Measurements from ENCODE around the gene DLGAP1. TPM values are rescaled to one million over a fixed set of nuclear protein-coding genes. Genes with fewer than 3 reads are reported as not detected.

Gene DLGAP1
- total RNA-seq, 4 donors from 2014 or later: 0.13 to 6.2 (median 0.53) TPM

DNA sequence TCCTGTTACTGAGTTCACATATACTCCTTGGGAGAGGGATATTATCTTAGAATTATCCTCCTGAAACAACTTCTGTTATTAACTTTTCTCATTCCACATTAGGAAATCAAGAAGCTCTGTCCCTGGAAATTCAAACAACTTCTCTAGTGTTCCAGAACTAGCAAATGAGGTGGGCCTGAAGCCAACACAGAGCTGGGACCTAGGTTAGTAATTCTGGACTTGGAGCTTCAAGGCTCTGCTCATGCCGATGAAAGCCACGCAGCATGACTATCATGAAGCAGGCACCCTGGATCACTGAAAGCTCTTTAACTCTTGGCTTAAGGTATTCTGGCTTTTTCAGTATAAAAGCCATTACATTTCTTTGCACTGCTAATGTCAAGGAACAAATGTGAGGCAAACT lies 762.4 kb downstream of the DLGAP1 start:
- intact Hi-C loops (cut with DNase I; ENCODE audit: low total_unique reads): no loop called here
- DNase-seq (no peak), ATAC-seq (no peak)
- H3K4me3 ChIP-seq: no peak overlapping the region
- H3K36me3 ChIP-seq: no peaks in the 10 kb centered on the region
- no peaks in the 10 kb centered on the region for H3K9me3 ChIP-seq
- TF ChIP-seq, protein P1, sequence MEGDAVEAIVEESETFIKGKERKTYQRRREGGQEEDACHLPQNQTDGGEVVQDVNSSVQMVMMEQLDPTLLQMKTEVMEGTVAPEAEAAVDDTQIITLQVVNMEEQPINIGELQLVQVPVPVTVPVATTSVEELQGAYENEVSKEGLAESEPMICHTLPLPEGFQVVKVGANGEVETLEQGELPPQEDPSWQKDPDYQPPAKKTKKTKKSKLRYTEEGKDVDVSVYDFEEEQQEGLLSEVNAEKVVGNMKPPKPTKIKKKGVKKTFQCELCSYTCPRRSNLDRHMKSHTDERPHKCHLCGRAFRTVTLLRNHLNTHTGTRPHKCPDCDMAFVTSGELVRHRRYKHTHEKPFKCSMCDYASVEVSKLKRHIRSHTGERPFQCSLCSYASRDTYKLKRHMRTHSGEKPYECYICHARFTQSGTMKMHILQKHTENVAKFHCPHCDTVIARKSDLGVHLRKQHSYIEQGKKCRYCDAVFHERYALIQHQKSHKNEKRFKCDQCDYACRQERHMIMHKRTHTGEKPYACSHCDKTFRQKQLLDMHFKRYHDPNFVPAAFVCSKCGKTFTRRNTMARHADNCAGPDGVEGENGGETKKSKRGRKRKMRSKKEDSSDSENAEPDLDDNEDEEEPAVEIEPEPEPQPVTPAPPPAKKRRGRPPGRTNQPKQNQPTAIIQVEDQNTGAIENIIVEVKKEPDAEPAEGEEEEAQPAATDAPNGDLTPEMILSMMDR (IDR thresholded peaks at IDR 0.05 in 4 of 5, conservative IDR thresholded peaks at IDR 0.05 in 1 of 5): no peak
- no peak for TF ChIP-seq POLR2A (IDR thresholded peaks at IDR 0.05)
- in situ Hi-C loops (cut with MboI; ENCODE audit: low sequenced_read_pairs in 4 of 4): no loop called here
- no peaks in the 10 kb centered on the region for H3K27me3 ChIP-seq
- H3K27ac ChIP-seq: no peak overlapping the region
- no peaks in the 10 kb centered on the region for H3K4me1 ChIP-seq

GRCh38 chr18:3692113-3692621 lies 762.9 kb downstream of the DLGAP1 start:
- H3K9me3 ChIP-seq: peaks cover 0 to 1% (median 0%) of the 10 kb centered on the region in 3 donors
- DNase-seq (no peak), ATAC-seq (no peak)
- no peaks in the 10 kb centered on the region for H3K27me3 ChIP-seq
- intact Hi-C loops (cut with DNase I; ENCODE audit: low total_unique reads): no loop called here
- TF ChIP-seq, protein P1 (IDR thresholded peaks at IDR 0.05 in 4 of 5, conservative IDR thresholded peaks at IDR 0.05 in 1 of 5): no peak
- TF ChIP-seq POLR2A (IDR thresholded peaks at IDR 0.05): no peak
- in situ Hi-C loops (cut with MboI; ENCODE audit: low sequenced_read_pairs in 4 of 4): no loop called here
- no peak overlapping the region for H3K27ac ChIP-seq
- H3K36me3 ChIP-seq: no peaks in the 10 kb centered on the region
- H3K4me1 ChIP-seq: no peaks in the 10 kb centered on the region
- H3K4me3 ChIP-seq: no peak overlapping the region

- H3K36me3 ChIP-seq: no peaks in the 10 kb centered on the region
- TF ChIP-seq, protein P1 (IDR thresholded peaks at IDR 0.05 in 4 of 5, conservative IDR thresholded peaks at IDR 0.05 in 1 of 5): no peak
- TF ChIP-seq POLR2A (IDR thresholded peaks at IDR 0.05): no peak
- peaks cover 0 to 6% (median 0%) of the 10 kb centered on the region in 3 donors for H3K9me3 ChIP-seq
- DNase-seq (no peak), ATAC-seq (no peak)
- intact Hi-C loops (cut with DNase I; ENCODE audit: low total_unique reads): no loop called here
- in situ Hi-C loops (cut with MboI; ENCODE audit: low sequenced_read_pairs in 4 of 4): no loop called here
- H3K27ac ChIP-seq: no peak overlapping the region
- H3K4me1 ChIP-seq: no peaks in the 10 kb centered on the region
- H3K27me3 ChIP-seq: no peaks in the 10 kb centered on the region
- no peak overlapping the region for H3K4me3 ChIP-seq
These were observed 763.4 kb downstream of the DLGAP1 start for GRCh38 chr18:3691705-3692104.

- TF ChIP-seq POLR2A (IDR thresholded peaks at IDR 0.05): no peak
- TF ChIP-seq, protein P1 (IDR thresholded peaks at IDR 0.05 in 4 of 5, conservative IDR thresholded peaks at IDR 0.05 in 1 of 5): no peak
- H3K4me1 ChIP-seq: no peaks in the 10 kb centered on the region
- no peak overlapping the region for H3K27ac ChIP-seq
- no peaks in the 10 kb centered on the region for H3K36me3 ChIP-seq
- H3K4me3 ChIP-seq: no peak overlapping the region
- in situ Hi-C loops (cut with MboI; ENCODE audit: low sequenced_read_pairs in 4 of 4) (no loop called here), intact Hi-C loops (cut with DNase I; ENCODE audit: low total_unique reads) (no loop called here)
- H3K27me3 ChIP-seq: no peaks in the 10 kb centered on the region
- peaks cover 0 to 7% (median 0%) of the 10 kb centered on the region in 3 donors for H3K9me3 ChIP-seq
- ATAC-seq (no peak), DNase-seq (no peak)
These were observed 764.4 kb downstream of the DLGAP1 start for GRCh38 chr18:3690764-3691066.
